SK-MEL-5 (cell line): ENCODE measurements around the gene PTGFRN. TPM values are rescaled to one million over a fixed set of nuclear protein-coding genes. Genes with fewer than 3 reads are reported as not detected.

Source experiments
- DNase-seq: peaks from one replicate; pipeline ENCODE4 v3.0.0-alpha.2; 2016; ENCODE audit warnings: low read depth, low spot score
- in situ Hi-C: cut with HindIII; loops from 2 replicates; pipeline ENCODE4 v1.10.0; 2016; ENCODE audit warnings: low sequenced_read_pairs, high pct_unique_total_duplicates, low pct_unique_long_range_greater_than_20kb
- total RNA-seq: library from RNA; depleted of rRNA; stranded (reverse); fragments of >200 nt; shearing (Covaris generic); gene quantifications from 2 replicates; pipeline ENCODE4 v1.2.3, GENCODE V29; 2014

Gene PTGFRN
- total RNA-seq, 1 experiment from 2014 or later = 28.4 TPM

DNA sequence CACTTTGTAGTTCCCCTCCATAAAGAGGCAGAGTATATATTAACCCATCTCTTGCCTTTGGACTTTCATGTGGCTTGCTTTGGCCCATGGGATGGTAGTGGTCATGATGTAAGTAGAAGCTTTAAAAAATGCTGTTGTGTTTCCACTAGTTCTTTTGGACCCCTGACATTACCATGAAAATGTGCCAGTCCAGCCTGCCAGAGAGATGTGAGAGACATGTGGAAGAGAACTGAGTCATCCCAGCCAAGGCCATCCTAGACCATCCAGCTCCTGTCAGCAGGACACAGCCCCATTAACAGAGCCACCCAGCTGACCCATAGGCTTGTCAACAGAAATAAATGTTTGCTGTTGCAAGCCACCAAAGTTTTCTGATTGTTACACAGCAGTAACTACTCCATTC, 87.9 kb downstream of the PTGFRN start:
- in situ Hi-C loops = no loop called here
- no peak for DNase-seq

GRCh38 chr1:116999596-116999995, 89.9 kb downstream of the PTGFRN start:
- in situ Hi-C loops = no loop called here
- no peak for DNase-seq

GRCh38 chr1:117000142-117000541, 90.4 kb downstream of the PTGFRN start:
- in situ Hi-C loops = no loop called here
- DNase-seq = no peak

DNA sequence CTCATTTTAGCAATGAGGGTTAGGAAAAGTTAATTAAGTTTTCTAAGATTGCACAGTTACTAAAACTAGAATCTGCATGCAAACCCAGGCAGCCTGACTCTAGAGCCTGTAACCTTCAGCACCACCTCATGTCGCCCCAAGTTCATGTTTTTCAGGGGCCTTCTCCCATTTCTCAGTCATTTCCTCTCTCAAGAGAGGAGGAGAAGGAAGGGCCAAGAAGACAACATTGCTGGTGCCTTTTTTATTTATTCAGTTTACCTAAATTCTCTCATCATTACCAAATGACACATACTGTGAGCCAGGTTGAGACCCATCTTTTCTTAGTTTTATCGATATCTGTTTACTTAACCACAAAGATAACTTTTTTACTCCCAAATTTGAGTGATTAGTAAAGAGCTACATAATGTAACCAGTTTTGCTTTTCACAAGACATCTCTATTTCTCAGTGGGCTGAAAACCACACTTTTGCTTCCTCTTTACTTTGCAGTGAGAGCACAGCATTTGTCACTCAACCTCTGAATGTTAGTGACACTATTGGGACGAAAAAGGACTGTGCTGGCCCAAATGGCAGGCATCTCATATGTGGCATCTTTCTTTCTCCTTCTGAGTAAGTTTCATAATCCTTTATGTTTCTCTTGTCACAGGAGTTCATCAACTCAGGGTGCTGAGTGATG, 91.7 kb downstream of the PTGFRN start, which contains the start of gene CD101:
Gene CD101 (plus strand): TSS at position 507 of the 674 bp plus-strand sequence. CDS start 58 bp downstream, at position 565.
- no peak for DNase-seq
- in situ Hi-C loops = no loop called here

DNA sequence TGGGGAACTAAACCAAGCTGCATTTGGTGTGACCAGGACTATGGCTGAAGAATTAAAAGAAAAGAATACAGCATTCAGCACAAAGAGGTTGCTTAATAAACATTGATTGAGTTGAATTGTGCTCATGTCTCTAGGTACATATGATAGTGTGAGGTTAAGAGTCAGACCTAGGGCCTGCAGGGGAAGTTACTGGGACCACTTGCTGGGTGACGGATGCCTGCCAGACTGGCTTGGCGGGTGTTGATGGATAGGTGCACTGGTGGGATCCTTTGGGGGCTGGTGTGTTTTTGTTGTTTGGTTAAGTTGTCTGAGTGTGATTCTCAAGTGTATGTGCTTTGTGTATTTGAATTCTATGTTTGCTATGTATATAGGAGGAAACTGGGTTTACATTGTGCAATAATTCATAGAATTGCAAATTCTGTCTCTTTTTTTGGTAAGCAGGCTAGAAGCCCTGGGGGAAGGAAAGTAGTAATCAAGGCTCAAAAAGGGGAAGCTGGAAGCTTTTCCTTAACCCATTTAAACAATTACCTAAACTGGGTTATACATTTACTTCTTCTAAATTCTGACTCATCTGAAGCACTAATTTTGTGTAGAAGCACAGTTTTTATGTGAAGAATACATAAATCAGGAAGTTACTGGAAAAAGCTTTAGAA, 93.6 kb downstream of the PTGFRN start:
- in situ Hi-C loops = no loop called here
- DNase-seq = no peak

- DNase-seq = no peak
- in situ Hi-C loops = no loop called here
Measured at GRCh38 chr1:117007719-117008013, 98.0 kb downstream of the PTGFRN start.

- DNase-seq = peak; percentile 6
- in situ Hi-C loops = no loop called here
Measured at GRCh38 chr1:117008656-117009055, 98.9 kb downstream of the PTGFRN start.

DNA sequence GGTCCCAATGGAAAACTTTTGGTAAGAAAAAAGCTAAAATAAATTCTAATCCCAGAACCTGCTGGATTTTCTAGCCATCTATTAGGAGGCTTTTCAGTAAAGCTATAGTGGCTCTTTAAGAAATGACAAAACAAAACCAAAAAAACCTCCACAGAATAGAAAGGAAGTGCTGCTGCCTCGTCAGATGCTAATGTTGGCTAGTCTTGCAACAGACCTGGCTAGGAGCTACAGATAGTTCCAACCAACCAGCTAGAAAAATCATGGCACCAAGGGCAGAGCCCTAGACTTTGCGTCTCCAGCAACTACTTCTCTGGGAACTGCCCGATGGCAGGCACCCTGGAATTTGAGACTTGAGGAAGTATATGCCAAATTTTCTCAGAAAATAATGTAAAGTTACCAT, 99.4 kb downstream of the PTGFRN start:
- in situ Hi-C loops = no loop called here
- no peak for DNase-seq

- DNase-seq = no peak
- in situ Hi-C loops = no loop called here
Measured at GRCh38 chr1:117010310-117010969, 100.7 kb downstream of the PTGFRN start.

DNA sequence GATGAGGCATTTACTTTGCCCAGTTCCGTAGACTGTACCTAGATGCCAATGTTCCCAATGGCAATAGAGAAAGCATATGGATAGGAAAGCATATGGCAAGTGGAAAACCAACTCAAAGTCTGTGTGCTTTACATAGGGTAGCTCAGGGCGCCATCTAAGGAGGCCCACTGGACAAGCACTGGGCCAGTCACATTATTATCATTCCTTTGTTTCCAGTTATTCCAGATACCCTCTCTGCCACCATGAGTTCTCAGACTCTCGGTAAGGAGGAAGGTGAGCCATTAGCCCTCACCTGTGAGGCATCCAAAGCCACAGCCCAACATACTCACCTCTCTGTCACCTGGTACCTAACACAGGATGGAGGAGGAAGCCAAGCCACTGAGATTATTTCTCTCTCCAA, 101.6 kb downstream of the PTGFRN start:
- in situ Hi-C loops = no loop called here
- DNase-seq = peak; percentile 7

DNA sequence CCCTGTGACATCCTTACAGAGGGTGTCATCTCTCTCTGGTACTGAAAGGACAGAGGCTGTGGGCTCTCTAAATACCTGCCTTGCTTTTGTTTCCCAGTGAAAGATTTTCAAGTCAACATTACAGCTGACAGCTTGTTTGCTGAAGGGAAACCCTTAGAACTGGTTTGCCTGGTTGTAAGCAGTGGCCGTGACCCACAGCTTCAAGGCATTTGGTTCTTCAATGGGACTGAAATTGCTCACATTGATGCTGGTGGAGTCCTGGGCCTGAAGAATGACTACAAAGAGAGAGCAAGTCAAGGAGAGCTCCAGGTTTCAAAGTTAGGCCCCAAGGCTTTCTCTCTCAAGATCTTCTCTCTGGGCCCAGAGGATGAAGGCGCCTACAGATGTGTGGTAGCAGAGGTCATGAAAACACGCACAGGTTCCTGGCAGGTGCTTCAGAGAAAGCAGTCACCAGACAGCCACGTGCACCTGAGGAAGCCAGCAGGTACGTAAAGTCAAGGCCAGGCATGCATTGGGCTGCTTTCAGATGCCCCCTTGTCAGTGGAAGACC, 103.7 kb downstream of the PTGFRN start:
- DNase-seq = no peak
- in situ Hi-C loops = no loop called here

DNA sequence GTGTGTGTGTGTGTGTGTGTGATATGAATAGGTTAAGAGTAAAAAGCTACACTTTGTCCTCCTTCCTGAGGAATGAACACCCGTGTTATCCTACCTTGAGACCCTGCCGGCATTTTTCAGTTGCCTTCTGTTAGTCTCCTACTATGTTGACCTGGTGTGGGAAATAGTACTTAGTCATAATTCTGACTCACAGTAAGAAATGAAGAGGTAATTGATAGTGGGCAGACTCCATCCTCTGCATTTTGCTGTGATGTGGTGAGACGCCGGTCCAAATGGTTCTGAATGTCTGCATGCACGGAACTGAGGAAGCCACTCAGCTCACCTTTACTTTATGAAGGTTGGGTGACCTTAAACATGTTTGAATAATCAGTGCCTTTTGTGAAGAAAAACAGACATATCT, 104.5 kb downstream of the PTGFRN start:
- DNase-seq = no peak
- in situ Hi-C loops = no loop called here

DNA sequence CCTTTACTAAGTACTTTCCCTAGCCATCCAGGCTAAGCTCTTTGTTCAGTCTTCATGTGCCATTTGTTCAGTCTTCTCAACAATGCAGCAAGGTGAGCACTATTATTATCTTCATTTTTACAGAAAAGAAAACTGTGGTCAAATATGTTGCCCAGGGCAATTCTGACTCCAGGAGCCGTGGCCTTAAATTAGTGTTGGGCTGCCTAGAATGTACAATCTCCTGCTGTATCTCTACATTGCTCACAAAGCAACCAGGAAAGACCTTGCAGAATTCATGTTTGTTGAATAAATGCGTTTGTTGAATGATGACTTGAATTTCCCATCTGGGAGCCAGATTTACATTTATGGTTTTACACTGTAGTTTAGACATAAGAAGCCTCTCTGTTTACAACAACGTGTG, 106.0 kb downstream of the PTGFRN start:
- in situ Hi-C loops = no loop called here
- DNase-seq = no peak

DNA sequence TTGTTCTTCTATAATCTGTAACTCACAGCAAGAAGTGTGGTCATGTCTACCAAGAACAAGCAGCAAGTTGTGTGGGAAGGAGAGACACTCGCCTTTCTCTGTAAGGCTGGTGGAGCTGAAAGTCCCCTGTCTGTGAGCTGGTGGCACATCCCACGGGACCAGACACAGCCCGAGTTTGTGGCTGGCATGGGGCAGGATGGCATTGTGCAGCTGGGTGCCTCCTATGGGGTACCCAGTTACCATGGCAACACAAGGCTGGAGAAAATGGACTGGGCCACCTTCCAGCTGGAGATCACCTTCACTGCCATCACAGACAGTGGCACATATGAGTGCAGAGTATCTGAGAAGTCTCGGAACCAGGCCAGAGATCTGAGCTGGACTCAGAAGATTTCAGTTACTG, 107.3 kb downstream of the PTGFRN start:
- in situ Hi-C loops = no loop called here
- DNase-seq = no peak

- in situ Hi-C loops = no loop called here
- DNase-seq = no peak
Measured at GRCh38 chr1:117017648-117018047, 107.9 kb downstream of the PTGFRN start.

- no peak for DNase-seq
- in situ Hi-C loops = no loop called here
Measured at GRCh38 chr1:117020526-117021156, 110.9 kb downstream of the PTGFRN start.

- in situ Hi-C loops = no loop called here
Measured at GRCh38 chr1:117022114-117022513, 112.4 kb downstream of the PTGFRN start.

DNA sequence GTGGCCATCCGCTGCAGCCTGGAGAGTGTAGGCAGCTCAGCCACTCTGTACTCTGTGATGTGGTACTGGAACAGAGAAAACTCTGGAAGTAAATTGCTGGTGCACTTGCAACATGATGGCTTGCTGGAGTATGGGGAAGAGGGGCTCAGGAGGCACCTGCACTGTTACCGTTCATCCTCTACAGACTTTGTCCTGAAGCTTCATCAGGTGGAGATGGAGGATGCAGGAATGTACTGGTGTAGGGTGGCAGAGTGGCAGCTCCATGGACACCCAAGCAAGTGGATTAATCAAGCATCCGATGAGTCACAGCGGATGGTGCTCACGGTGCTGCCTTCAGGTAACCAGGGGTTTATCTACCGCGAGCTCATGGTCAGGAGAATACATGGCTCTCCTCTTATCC, 115.9 kb downstream of the PTGFRN start:
- in situ Hi-C loops = no loop called here
- DNase-seq = no peak

More at GRCh38 chr1:117022114-117022513, 112.4 kb downstream of the PTGFRN start:
- no peak for DNase-seq
